Trophoblast cell (in vitro differentiated cells and primary cell): ENCODE measurements around the gene SLC34A2.

Source experiments
- DNase-seq, 2 donors: peaks; one replicate each; pipeline ENCODE4 v3.0.0-alpha.2; 2016
- H2AFZ ChIP-seq: 2 replicates; pipeline ENCODE4 v1.6.1; 2013; ENCODE audit warnings: low read length, moderate library complexity, mild to moderate bottlenecking; ENCODE audit not compliant: insufficient read depth, poor library complexity
- H2AK5ac ChIP-seq: 2 replicates; pipeline ENCODE4 v1.6.1; 2013; ENCODE audit warnings: mild to moderate bottlenecking, low read length
- H2BK120ac ChIP-seq: 2 replicates; pipeline ENCODE4 v1.6.1; 2013; ENCODE audit warnings: low read length, mild to moderate bottlenecking, moderate library complexity; ENCODE audit not compliant: insufficient read depth, poor library complexity
- H2BK12ac ChIP-seq: 2 replicates; pipeline ENCODE4 v1.6.1; 2013; ENCODE audit warnings: mild to moderate bottlenecking, low read length, moderate library complexity
- H2BK5ac ChIP-seq: 2 replicates; pipeline ENCODE4 v1.6.1; 2013; ENCODE audit warnings: low read length, low read depth, moderate library complexity, mild to moderate bottlenecking; ENCODE audit not compliant: poor library complexity
- H3K14ac ChIP-seq: 2 replicates; pipeline ENCODE4 v1.6.1; 2013; ENCODE audit warnings: mild to moderate bottlenecking, low read length
- H3K18ac ChIP-seq: 2 replicates; pipeline ENCODE4 v1.6.1; 2013; ENCODE audit warnings: mild to moderate bottlenecking, low read length
- H3K23ac ChIP-seq: 2 replicates; pipeline ENCODE4 v1.6.1; 2013; ENCODE audit warnings: low read length
- H3K27ac ChIP-seq: 2 replicates; pipeline ENCODE4 v1.5.1; 2013; ENCODE audit warnings: low read depth, mild to moderate bottlenecking, inconsistent platforms, low read length, moderate library complexity
- H3K27me3 ChIP-seq: 2 replicates; pipeline ENCODE4 v1.6.1; 2013; ENCODE audit warnings: inconsistent platforms, mild to moderate bottlenecking, low read length, moderate library complexity; ENCODE audit not compliant: insufficient read depth
- H3K36me3 ChIP-seq, 2 experiments: 1 replicate in 1 of 2; 2 replicates in 1 of 2; pipeline ENCODE4 v1.6.1; 2013; ENCODE audit warnings: low read length in 2 of 2, mild to moderate bottlenecking in 2 of 2, moderate library complexity in 1 of 2; ENCODE audit not compliant: insufficient read depth in 2 of 2, control insufficient read depth in 1 of 2
- H3K4ac ChIP-seq: 2 replicates; pipeline ENCODE4 v1.6.1; 2013; ENCODE audit warnings: low read depth, mild to moderate bottlenecking, low read length, moderate library complexity
- H3K4me1 ChIP-seq, 2 experiments: 1 replicate in 1 of 2; 2 replicates in 1 of 2; pipeline ENCODE4 v1.6.1; 2013; ENCODE audit warnings: low read length in 2 of 2, mild to moderate bottlenecking in 2 of 2, moderate library complexity in 1 of 2; ENCODE audit not compliant: insufficient read depth in 2 of 2, control insufficient read depth in 1 of 2
- H3K4me2 ChIP-seq: 2 replicates; pipeline ENCODE4 v1.6.1; 2013; ENCODE audit warnings: inconsistent platforms, mild to moderate bottlenecking, low read length, moderate library complexity
- H3K4me3 ChIP-seq: 2 replicates; pipeline ENCODE4 v1.5.1; 2013; ENCODE audit warnings: mild to moderate bottlenecking, low read depth, low read length, inconsistent platforms
- H3K79me1 ChIP-seq: one replicate; pipeline ENCODE4 v1.6.1; 2013; ENCODE audit warnings: low read length
- H3K79me2 ChIP-seq: 2 replicates; pipeline ENCODE4 v1.6.1; 2013; ENCODE audit warnings: low read length, mild to moderate bottlenecking; ENCODE audit not compliant: control insufficient read depth, insufficient read depth, poor library complexity
- H3K9ac ChIP-seq: 2 replicates; pipeline ENCODE4 v1.6.1; 2013; ENCODE audit warnings: mild to moderate bottlenecking, low read length
- H3K9me3 ChIP-seq: 2 replicates; pipeline ENCODE4 v1.6.1; 2013; ENCODE audit warnings: low read depth, mild to moderate bottlenecking, control low read depth, inconsistent platforms, low read length; ENCODE audit not compliant: insufficient read depth
- H4K12ac ChIP-seq: 2 replicates; pipeline ENCODE4 v1.6.1; 2013; ENCODE audit warnings: low read depth, mild to moderate bottlenecking, low read length, moderate library complexity
- H4K8ac ChIP-seq: 2 replicates; pipeline ENCODE4 v1.6.1; 2013; ENCODE audit warnings: low read depth, mild to moderate bottlenecking, low read length, moderate library complexity
- H4K91ac ChIP-seq: one replicate; pipeline ENCODE4 v1.6.1; 2013; ENCODE audit warnings: low read depth, mild to moderate bottlenecking, low read length, moderate library complexity
- WGBS: extraction: QIAGEN DNeasy Blood & Tissue Kit; methylation state at CpG from one replicate; pipeline ENCODE4 v1.1.7; 2013; ENCODE audit warnings: missing lambda C conversion rate; ENCODE audit not compliant: insufficient read length, insufficient coverage; ENCODE audit errors: extremely low coverage; 5-methylcytosine and 5-hydroxymethylcytosine counted together

Gene SLC34A2

DNA sequence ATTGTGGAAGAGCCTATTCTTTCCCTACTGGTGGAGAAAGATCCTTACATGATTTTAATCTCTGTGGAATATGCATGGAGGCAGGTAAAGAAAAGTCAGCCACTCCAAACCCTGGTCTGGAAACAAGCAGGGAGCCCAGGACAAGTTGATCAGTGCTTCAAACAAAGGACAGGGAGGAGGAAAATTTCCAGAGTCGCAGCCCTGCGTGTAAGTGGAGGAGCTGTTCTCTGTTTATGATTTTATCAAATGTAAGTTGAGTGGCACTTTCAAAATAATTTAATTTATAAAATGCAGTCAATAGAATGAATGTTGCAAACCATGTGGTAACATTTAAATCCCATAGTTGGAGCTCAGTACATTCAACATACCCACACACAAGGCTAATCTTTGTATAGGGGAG, 57.0 kb downstream of the SLC34A2 start:
- Histone ChIP-seq H2BK5ac (no peak overlapping the region), H3K18ac (no peak overlapping the region), H2BK12ac (no peak overlapping the region), H4K12ac (no peak overlapping the region), H3K4me2 (no peak overlapping the region), H3K79me1 (no peaks in the 10 kb centered on the region), H3K4me1 (no peaks in the 10 kb centered on the region), H4K91ac (no peak overlapping the region), H3K79me2 (no peaks in the 10 kb centered on the region), H3K14ac (no peak overlapping the region), H3K27me3 (no peaks in the 10 kb centered on the region), H3K9me3 (no peaks in the 10 kb centered on the region), H3K4ac (no peak overlapping the region), H3K36me3 (no peaks in the 10 kb centered on the region), H3K4me3 (no peak overlapping the region), H3K27ac (no peak overlapping the region), H2AK5ac (no peak overlapping the region), H2AFZ (no peak overlapping the region), H3K23ac (no peak overlapping the region), H4K8ac (no peak overlapping the region), H3K9ac (no peak overlapping the region), H2BK120ac (no peak overlapping the region)
- no CpG with 5 or more reads among the region's 2 CpGs for WGBS
- DNase-seq: no peak

DNA sequence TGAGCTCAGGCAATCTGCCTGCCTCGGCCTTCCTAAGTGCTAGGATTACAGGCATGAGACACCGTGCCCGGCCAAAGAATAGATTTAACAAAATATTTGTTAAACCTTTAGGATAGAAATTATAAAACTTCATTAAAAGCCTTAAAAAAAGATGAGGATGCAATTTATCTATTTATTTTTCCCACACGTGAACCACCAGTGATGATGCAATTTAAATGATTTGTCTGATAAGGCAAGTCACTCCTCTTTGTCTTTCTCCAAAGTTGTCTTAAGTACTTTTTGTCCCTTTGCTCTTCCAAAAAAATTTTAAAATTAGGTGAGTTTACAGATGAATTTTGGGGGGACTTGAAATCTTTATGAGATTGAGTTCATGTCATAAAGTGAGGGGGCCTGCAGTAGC, 58.2 kb downstream of the SLC34A2 start:
- Histone ChIP-seq H2AK5ac (no peak overlapping the region), H3K36me3 (no peaks in the 10 kb centered on the region), H3K14ac (no peak overlapping the region), H3K27ac (no peak overlapping the region), H2AFZ (no peak overlapping the region), H3K79me1 (no peaks in the 10 kb centered on the region), H4K8ac (no peak overlapping the region), H4K91ac (no peak overlapping the region), H3K79me2 (no peaks in the 10 kb centered on the region), H3K23ac (no peak overlapping the region), H2BK12ac (no peak overlapping the region), H3K9me3 (no peaks in the 10 kb centered on the region), H3K27me3 (no peaks in the 10 kb centered on the region), H2BK120ac (no peak overlapping the region), H3K4me2 (no peak overlapping the region), H3K18ac (no peak overlapping the region), H4K12ac (no peak overlapping the region), H3K4ac (no peak overlapping the region), H3K4me1 (no peaks in the 10 kb centered on the region), H3K4me3 (no peak overlapping the region), H2BK5ac (no peak overlapping the region), H3K9ac (no peak overlapping the region)
- DNase-seq: no peak
- no CpG with 5 or more reads among the region's 4 CpGs for WGBS

DNA sequence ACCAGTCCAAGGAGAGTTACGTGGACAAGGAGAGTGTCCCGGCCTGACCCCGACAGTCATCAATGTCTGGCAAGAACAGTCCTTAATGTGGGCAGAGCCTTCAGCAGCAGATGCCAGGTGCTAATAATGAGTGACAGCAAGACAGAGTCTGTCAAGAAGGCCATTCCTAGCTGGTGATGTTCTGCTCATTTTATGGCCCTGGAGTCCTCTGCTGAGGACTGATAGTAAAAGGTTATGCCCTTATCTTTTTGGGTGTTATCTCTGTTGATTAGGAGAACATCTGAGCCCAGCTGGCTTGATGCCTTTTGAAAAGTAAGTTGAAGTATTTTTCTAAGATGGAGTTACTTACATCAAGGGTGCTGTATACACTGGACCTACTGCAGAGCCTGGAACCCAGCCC, 67.3 kb downstream of the SLC34A2 start:
- no peak overlapping the region for H3K4ac ChIP-seq
- H3K9ac ChIP-seq: no peak overlapping the region
- no peaks in the 10 kb centered on the region for H3K4me1 ChIP-seq
- no peak overlapping the region for H3K23ac ChIP-seq
- no peak overlapping the region for H2AK5ac ChIP-seq
- no peaks in the 10 kb centered on the region for H3K79me1 ChIP-seq
- no peak overlapping the region for H4K12ac ChIP-seq
- no peaks in the 10 kb centered on the region for H3K9me3 ChIP-seq
- no peak overlapping the region for H2BK120ac ChIP-seq
- H3K4me2 ChIP-seq: no peak overlapping the region
- no peak overlapping the region for H2AFZ ChIP-seq
- no peak overlapping the region for H3K4me3 ChIP-seq
- no peak overlapping the region for H3K27ac ChIP-seq
- no peaks in the 10 kb centered on the region for H3K36me3 ChIP-seq
- no peak overlapping the region for H4K91ac ChIP-seq
- peak; percentile 5 to 59 for DNase-seq
- no peak overlapping the region for H3K14ac ChIP-seq
- H3K18ac ChIP-seq: no peak overlapping the region
- no CpG with 5 or more reads among the region's 3 CpGs for WGBS
- no peaks in the 10 kb centered on the region for H3K79me2 ChIP-seq
- H4K8ac ChIP-seq: no peak overlapping the region
- H2BK12ac ChIP-seq: no peak overlapping the region
- H3K27me3 ChIP-seq: no peaks in the 10 kb centered on the region
- H2BK5ac ChIP-seq: no peak overlapping the region

DNA sequence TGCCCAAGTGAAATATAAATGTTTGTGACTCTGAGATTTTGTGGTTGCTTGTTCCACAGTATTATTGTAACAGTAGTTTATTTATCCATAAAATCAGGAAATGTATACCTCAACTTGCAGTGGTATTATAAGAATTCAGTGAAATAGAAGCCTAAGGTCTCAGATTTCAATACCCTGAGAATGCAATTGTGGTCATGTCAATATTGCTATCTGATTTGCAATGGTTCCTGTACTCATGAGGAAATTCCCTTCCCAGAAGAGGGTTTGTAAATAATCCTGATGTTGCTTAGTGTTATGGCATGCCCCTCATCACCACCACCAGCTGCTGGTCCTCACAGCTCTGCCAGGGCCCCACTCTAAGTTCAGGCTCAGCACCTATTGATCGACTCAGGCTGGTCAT, 67.8 kb downstream of the SLC34A2 start:
- H3K18ac ChIP-seq: no peak overlapping the region
- no peak overlapping the region for H3K4me3 ChIP-seq
- H3K27me3 ChIP-seq: no peaks in the 10 kb centered on the region
- WGBS: no CpG with 5 or more reads among the region's 1 CpG
- no peak overlapping the region for H4K12ac ChIP-seq
- H2BK12ac ChIP-seq: no peak overlapping the region
- H3K79me2 ChIP-seq: no peaks in the 10 kb centered on the region
- H3K4ac ChIP-seq: no peak overlapping the region
- H3K9ac ChIP-seq: no peak overlapping the region
- H3K4me1 ChIP-seq: no peaks in the 10 kb centered on the region
- H4K8ac ChIP-seq: no peak overlapping the region
- DNase-seq: peak in 1 of 2 donors; percentile 28
- no peaks in the 10 kb centered on the region for H3K36me3 ChIP-seq
- no peaks in the 10 kb centered on the region for H3K79me1 ChIP-seq
- H2AFZ ChIP-seq: no peak overlapping the region
- H2BK5ac ChIP-seq: no peak overlapping the region
- no peak overlapping the region for H2AK5ac ChIP-seq
- no peak overlapping the region for H4K91ac ChIP-seq
- H3K23ac ChIP-seq: no peak overlapping the region
- H3K4me2 ChIP-seq: no peak overlapping the region
- no peak overlapping the region for H3K14ac ChIP-seq
- H3K9me3 ChIP-seq: no peaks in the 10 kb centered on the region
- no peak overlapping the region for H2BK120ac ChIP-seq
- H3K27ac ChIP-seq: no peak overlapping the region
